Measurements from ENCODE around the gene SYP. TPM values are rescaled to one million over a fixed set of nuclear protein-coding genes. Genes with fewer than 3 reads are reported as not detected.

The SYP gene
- total and polyA plus RNA-seq, 10 donors, result 0.48 to 3.6 (median 1.5) TPM

DNA sequence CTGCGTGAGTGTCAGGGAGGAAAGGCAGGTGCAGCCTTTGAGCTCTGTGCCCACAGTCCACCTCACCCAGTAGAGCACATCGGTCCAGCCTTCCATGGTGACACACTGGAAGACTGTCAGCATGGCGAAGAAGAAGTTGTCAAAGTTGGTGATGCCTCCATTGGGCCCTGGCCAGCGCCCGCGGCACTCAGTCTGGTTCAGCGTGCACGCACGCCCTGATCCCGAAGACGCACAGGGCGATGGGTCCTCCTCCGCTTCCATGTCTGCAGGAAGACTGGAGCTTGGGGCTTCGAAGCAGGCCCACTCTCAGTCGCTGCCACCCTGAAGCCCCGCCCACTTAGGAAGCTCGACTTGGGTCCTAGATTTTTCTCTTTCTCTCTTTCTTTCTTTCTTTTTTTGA, 28.2 kb upstream of the SYP start:
- H3K27ac ChIP-seq, result no peak overlapping the region
- no peaks in the 10 kb centered on the region for H3K27me3 ChIP-seq (replicated peaks in 1 of 7)
- intact Hi-C loops (cut with DNase I; ENCODE audit: low total_unique reads), result no loop called here
- H3K9me3 ChIP-seq, result no peaks in the 10 kb centered on the region
- no peak for TF ChIP-seq POLR2A (IDR thresholded peaks at IDR 0.05)
- TF ChIP-seq POLR2AphosphoS5 (IDR thresholded peaks at IDR 0.05), result no peak
- TF ChIP-seq, protein P1, sequence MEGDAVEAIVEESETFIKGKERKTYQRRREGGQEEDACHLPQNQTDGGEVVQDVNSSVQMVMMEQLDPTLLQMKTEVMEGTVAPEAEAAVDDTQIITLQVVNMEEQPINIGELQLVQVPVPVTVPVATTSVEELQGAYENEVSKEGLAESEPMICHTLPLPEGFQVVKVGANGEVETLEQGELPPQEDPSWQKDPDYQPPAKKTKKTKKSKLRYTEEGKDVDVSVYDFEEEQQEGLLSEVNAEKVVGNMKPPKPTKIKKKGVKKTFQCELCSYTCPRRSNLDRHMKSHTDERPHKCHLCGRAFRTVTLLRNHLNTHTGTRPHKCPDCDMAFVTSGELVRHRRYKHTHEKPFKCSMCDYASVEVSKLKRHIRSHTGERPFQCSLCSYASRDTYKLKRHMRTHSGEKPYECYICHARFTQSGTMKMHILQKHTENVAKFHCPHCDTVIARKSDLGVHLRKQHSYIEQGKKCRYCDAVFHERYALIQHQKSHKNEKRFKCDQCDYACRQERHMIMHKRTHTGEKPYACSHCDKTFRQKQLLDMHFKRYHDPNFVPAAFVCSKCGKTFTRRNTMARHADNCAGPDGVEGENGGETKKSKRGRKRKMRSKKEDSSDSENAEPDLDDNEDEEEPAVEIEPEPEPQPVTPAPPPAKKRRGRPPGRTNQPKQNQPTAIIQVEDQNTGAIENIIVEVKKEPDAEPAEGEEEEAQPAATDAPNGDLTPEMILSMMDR (IDR thresholded peaks at IDR 0.05 in 8 of 11, conservative IDR thresholded peaks at IDR 0.05 in 3 of 11), result no peak
- no peaks in the 10 kb centered on the region for H3K36me3 ChIP-seq
- WGBS, 5 donors, result 89 to 96% (median 91%) methylated on average over 9 to 17 of the region's 17 CpGs
- no peak overlapping the region for H3K4me3 ChIP-seq
- peaks cover 0 to 14% (median 0%) of the 10 kb centered on the region in 6 donors for H3K4me1 ChIP-seq
- DNase-seq, result no peak

DNA sequence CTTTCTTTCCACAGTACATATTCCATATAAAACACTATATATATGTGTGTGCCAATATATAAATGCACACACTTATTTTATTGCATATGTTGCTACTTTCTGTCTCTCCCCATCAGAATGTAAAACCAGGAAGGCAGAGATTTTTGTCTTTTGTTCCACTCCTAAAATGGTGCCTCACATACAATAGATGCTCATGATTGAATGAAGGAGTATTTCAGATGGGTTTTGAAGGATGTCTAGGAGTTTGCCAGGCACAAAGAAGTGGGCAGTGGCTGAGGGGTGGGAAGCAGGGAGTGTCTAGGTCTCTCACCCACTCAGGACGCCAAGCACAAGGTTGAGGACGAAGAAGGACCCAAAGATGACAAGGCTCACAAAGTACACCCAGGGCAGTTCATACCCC, 27.7 kb upstream of the SYP start:
- intact Hi-C loops (cut with DNase I; ENCODE audit: low total_unique reads), result no loop called here
- DNase-seq, result no peak
- peaks cover 0 to 14% (median 0%) of the 10 kb centered on the region in 6 donors for H3K4me1 ChIP-seq
- no peaks in the 10 kb centered on the region for H3K36me3 ChIP-seq
- H3K27ac ChIP-seq, result no peak overlapping the region
- 68 to 100% (median 86%) methylated on average over 2 of the region's 2 CpGs for WGBS, 5 donors
- no peaks in the 10 kb centered on the region for H3K27me3 ChIP-seq (replicated peaks in 1 of 7)
- no peak overlapping the region for H3K4me3 ChIP-seq
- no peak for TF ChIP-seq POLR2AphosphoS5 (IDR thresholded peaks at IDR 0.05)
- TF ChIP-seq POLR2A (IDR thresholded peaks at IDR 0.05), result no peak
- TF ChIP-seq, protein P1 (IDR thresholded peaks at IDR 0.05 in 8 of 11, conservative IDR thresholded peaks at IDR 0.05 in 3 of 11), result no peak
- H3K9me3 ChIP-seq, result no peaks in the 10 kb centered on the region

DNA sequence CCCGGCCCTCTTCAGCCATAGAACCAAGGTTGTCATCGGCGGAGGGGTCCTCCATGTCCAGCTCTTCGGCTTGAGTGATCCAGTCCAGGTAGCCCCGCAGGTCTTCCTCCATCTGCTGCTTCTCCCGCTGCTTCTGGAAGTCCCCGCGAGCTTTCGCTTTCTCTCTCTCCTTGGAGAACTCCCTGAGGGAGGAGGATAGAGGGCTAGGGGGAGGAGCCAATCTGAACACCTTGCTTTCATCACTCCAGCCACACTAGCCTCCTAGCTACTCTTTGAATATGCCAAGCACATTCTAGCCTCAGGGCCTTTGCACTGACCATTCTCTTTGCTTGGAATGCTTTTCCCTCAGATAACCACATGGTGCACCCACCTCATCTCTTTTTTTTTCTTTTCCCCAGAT, 27.0 kb upstream of the SYP start:
- no peak for DNase-seq
- no peak overlapping the region for H3K4me3 ChIP-seq
- 89 to 100% (median 93%) methylated on average over 3 to 9 of the region's 9 CpGs for whole genome bisulfite sequencing, 5 donors
- no peaks in the 10 kb centered on the region for H3K36me3 ChIP-seq
- intact Hi-C loops (cut with DNase I; ENCODE audit: low total_unique reads), result no loop called here
- TF ChIP-seq POLR2A (IDR thresholded peaks at IDR 0.05) (no peak), POLR2AphosphoS5 (IDR thresholded peaks at IDR 0.05) (no peak)
- TF ChIP-seq, protein P1 (IDR thresholded peaks at IDR 0.05 in 8 of 11, conservative IDR thresholded peaks at IDR 0.05 in 3 of 11), result no peak
- H3K9me3 ChIP-seq, result no peaks in the 10 kb centered on the region
- H3K4me1 ChIP-seq, result peaks cover 0 to 14% (median 0%) of the 10 kb centered on the region in 6 donors
- no peaks in the 10 kb centered on the region for H3K27me3 ChIP-seq (replicated peaks in 1 of 7)
- no peak overlapping the region for H3K27ac ChIP-seq

DNA sequence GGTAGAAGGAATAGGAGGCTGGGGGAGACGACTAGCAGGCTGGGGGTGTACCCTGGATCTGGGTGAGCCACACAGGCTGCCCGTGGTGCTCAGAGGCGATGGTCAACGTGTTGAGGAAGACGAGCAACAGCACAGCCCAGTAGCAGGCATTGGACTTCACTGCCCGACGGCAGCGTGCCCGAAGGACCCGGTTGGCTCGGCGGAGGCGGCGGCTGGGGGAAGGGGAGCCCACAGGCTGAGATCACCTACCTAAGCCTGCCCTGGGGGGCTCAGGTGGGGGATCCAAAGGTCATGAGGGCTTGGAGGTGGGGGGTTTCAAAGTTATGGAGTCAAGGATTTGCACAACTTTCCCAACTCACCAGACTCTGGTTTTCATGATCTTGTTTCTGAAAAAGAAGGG, 25.9 kb upstream of the SYP start:
- Histone ChIP-seq H3K9me3 (no peaks in the 10 kb centered on the region), H3K27ac (no peak overlapping the region), H3K27me3 (replicated peaks in 1 of 7) (no peaks in the 10 kb centered on the region), H3K4me3 (no peak overlapping the region), H3K4me1 (peaks cover 0 to 8% (median 0%) of the 10 kb centered on the region in 6 donors), H3K36me3 (no peaks in the 10 kb centered on the region)
- WGBS, 5 donors, result 74 to 87% (median 81%) methylated on average over 14 of the region's 14 CpGs
- TF ChIP-seq POLR2A (IDR thresholded peaks at IDR 0.05) (no peak), POLR2AphosphoS5 (IDR thresholded peaks at IDR 0.05) (no peak)
- TF ChIP-seq, protein P1 (IDR thresholded peaks at IDR 0.05 in 8 of 11, conservative IDR thresholded peaks at IDR 0.05 in 3 of 11), result no peak
- intact Hi-C loops (cut with DNase I; ENCODE audit: low total_unique reads), result no loop called here
- no peak for DNase-seq

Data from spleen (tissue), 11 donors.